Vagina (tissue), 2 donors: Measurements from ENCODE around the gene DIO1. TPM values are rescaled to one million over a fixed set of nuclear protein-coding genes. Genes with fewer than 3 reads are reported as not detected.
A peak's percentile ranks its signal among the peaks of the same experiment; 100 is the strongest.

ENCODE experiments used
- DNase-seq, 2 donors: peaks; one replicate each; pipeline ENCODE4 v3.0.0-alpha.2; 2017; ENCODE audit errors: extremely low spot score in 2 of 2
- H3K27ac ChIP-seq: fragments of 200-600 bp; sonication (generic); one replicate; pipeline ENCODE4 v1.5.1; 2019
- H3K27me3 ChIP-seq: fragments of 200-600 bp; sonication (generic); one replicate; pipeline ENCODE4 v1.5.1; 2019
- H3K36me3 ChIP-seq, 2 donors: fragments of 200-600 bp; sonication (generic); one replicate each; pipeline ENCODE4 v1.5.1; 2017 to 2019
- H3K4me1 ChIP-seq: fragments of 200-600 bp; sonication (generic); one replicate; pipeline ENCODE4 v1.5.1; 2019
- H3K4me3 ChIP-seq, 2 donors: fragments of 200-600 bp; sonication (generic); 1 replicate in 1 of 2; 2 replicates in 1 of 2; pipeline ENCODE4 v1.5.1; 2016 to 2019
- H3K9me3 ChIP-seq: fragments of 200-600 bp; sonication (generic); one replicate; pipeline ENCODE4 v1.5.1; 2019
- CTCF ChIP-seq, 3 experiments: fragments of 450-650 bp in 2 of 3; fragments of 200-600 bp in 1 of 3; sonication (generic) in 1 of 3; IDR thresholded peaks; one replicate each; pipeline ENCODE4 v1.5.1; 2017 to 2019; ENCODE audit warnings: antibody characterized with exemption in 3 of 3, mild to moderate bottlenecking in 2 of 3, moderate library complexity in 2 of 3
- POLR2A ChIP-seq, 2 donors: fragments of 450-650 bp; IDR thresholded peaks; one replicate each; pipeline ENCODE4 v1.6.1; 2017; ENCODE audit warnings: antibody characterized with exemption in 2 of 2, mild to moderate bottlenecking in 2 of 2, moderate library complexity in 2 of 2
- POLR2AphosphoS5 ChIP-seq, 2 donors: sonication (generic); formaldehyde crosslinking; IDR thresholded peaks; one replicate each; pipeline ENCODE4 v1.9.0; 2017; ENCODE audit warnings: antibody characterized with exemption in 2 of 2, mild to moderate bottlenecking in 2 of 2, low read depth in 1 of 2; ENCODE audit not compliant: insufficient read depth in 1 of 2
- intact Hi-C: fragments of 100-400 bp; cut with DNase I; formaldehyde crosslinking; loops from one replicate; pipeline ENCODE4 v1.15.1; 2023
- total RNA-seq: library from RNA; depleted of rRNA; stranded (reverse); fragments of >200 nt; gene quantifications from one replicate; pipeline ENCODE4 v1.2.3, GENCODE V29; 2016

Gene DIO1
- total RNA-seq, 1 donor from 2014 or later, result not detected

GRCh38 chr1:53892911-53893310 is 1.1 kb upstream of the DIO1 start:
- Histone ChIP-seq H3K27ac (no peak overlapping the region), H3K27me3 (no peaks in the 10 kb centered on the region), H3K9me3 (no peaks in the 10 kb centered on the region), H3K36me3 (no peaks in the 10 kb centered on the region), H3K4me3 (no peak overlapping the region), H3K4me1 (peaks cover 43% of the 10 kb centered on the region)
- TF ChIP-seq POLR2A (IDR thresholded peaks at IDR 0.05), result no peak
- TF ChIP-seq CTCF (IDR thresholded peaks at IDR 0.05), result no peak
- TF ChIP-seq POLR2AphosphoS5 (IDR thresholded peaks at IDR 0.05; ENCODE audit: insufficient read depth in 1 of 2, low read depth in 1 of 2), result no peak
- no peak for DNase-seq
- intact Hi-C loops, result loop anchor here (5.0 kb wide), 1 partner anchor 54 kb away; the partner anchor contains the start of genes IFT25 and LRRC42

GRCh38 chr1:53894644-53895043 is 657 bp downstream of the DIO1 start:
- no peak overlapping the region for H3K4me3 ChIP-seq
- intact Hi-C loops, result loop anchor here (5.0 kb wide), 1 partner anchor 53 kb away; the partner anchor contains the start of genes IFT25 and LRRC42
- DNase-seq, result no peak
- H3K27me3 ChIP-seq, result no peaks in the 10 kb centered on the region
- no peaks in the 10 kb centered on the region for H3K9me3 ChIP-seq
- no peak overlapping the region for H3K27ac ChIP-seq
- peaks cover 41% of the 10 kb centered on the region for H3K4me1 ChIP-seq
- TF ChIP-seq POLR2A (IDR thresholded peaks at IDR 0.05) (no peak), CTCF (IDR thresholded peaks at IDR 0.05) (no peak), POLR2AphosphoS5 (IDR thresholded peaks at IDR 0.05; ENCODE audit: insufficient read depth in 1 of 2, low read depth in 1 of 2) (no peak)
- no peaks in the 10 kb centered on the region for H3K36me3 ChIP-seq

- peaks cover 36% of the 10 kb centered on the region for H3K4me1 ChIP-seq
- H3K36me3 ChIP-seq, result no peaks in the 10 kb centered on the region
- no peak for TF ChIP-seq CTCF (IDR thresholded peaks at IDR 0.05)
- TF ChIP-seq POLR2A (IDR thresholded peaks at IDR 0.05), result no peak
- TF ChIP-seq POLR2AphosphoS5 (IDR thresholded peaks at IDR 0.05; ENCODE audit: insufficient read depth in 1 of 2, low read depth in 1 of 2), result no peak
- no peak overlapping the region for H3K27ac ChIP-seq
- H3K9me3 ChIP-seq, result no peaks in the 10 kb centered on the region
- no peak for DNase-seq
- H3K27me3 ChIP-seq, result no peaks in the 10 kb centered on the region
- intact Hi-C loops, result no loop called here
- no peak overlapping the region for H3K4me3 ChIP-seq
These were observed 1.4 kb downstream of the DIO1 start for GRCh38 chr1:53895421-53895820.

- peaks cover 33% of the 10 kb centered on the region for H3K4me1 ChIP-seq
- intact Hi-C loops, result no loop called here
- no peak for DNase-seq
These were observed 2.7 kb downstream of the DIO1 start for GRCh38 chr1:53896635-53897229.

More at GRCh38 chr1:53896635-53897229, 2.7 kb downstream of the DIO1 start:
- no peaks in the 10 kb centered on the region for H3K36me3 ChIP-seq
- H3K27me3 ChIP-seq, result no peaks in the 10 kb centered on the region
- TF ChIP-seq POLR2A (IDR thresholded peaks at IDR 0.05), result no peak
- no peak for TF ChIP-seq CTCF (IDR thresholded peaks at IDR 0.05)
- peak in 1 of 2 donors; percentile 51 for TF ChIP-seq POLR2AphosphoS5 (IDR thresholded peaks at IDR 0.05; ENCODE audit: insufficient read depth in 1 of 2, low read depth in 1 of 2)
- no peaks in the 10 kb centered on the region for H3K9me3 ChIP-seq
- H3K4me3 ChIP-seq, result no peak overlapping the region
- H3K27ac ChIP-seq, result peak overlapping the region; percentile 27
